ENCODE results near the gene VAV3. TPM values are rescaled to one million over a fixed set of nuclear protein-coding genes. Genes with fewer than 3 reads are reported as not detected.

VAV3 gene
- total RNA-seq, 2 donors from 2014 or later, result 73.0 to 135 TPM

GRCh38 chr1:107830075-107830474 lies 134.9 kb downstream of the VAV3 start:
- Histone ChIP-seq H3K4me3 (no peak overlapping the region), H3K27ac (no peak overlapping the region)

GRCh38 chr1:107829036-107829770 lies 135.8 kb downstream of the VAV3 start:
- Histone ChIP-seq H3K4me1 (no peaks in the 10 kb centered on the region), H3K27me3 (no peaks in the 10 kb centered on the region), H3K9me3 (no peaks in the 10 kb centered on the region), H3K36me3 (no peaks in the 10 kb centered on the region), H3K9ac (ENCODE audit: low read depth in 2 of 2, low read length in 2 of 2) (no peak overlapping the region), H3K27ac (no peak overlapping the region), H3K4me3 (no peak overlapping the region)
- TF ChIP-seq CTCF (IDR thresholded peaks at IDR 0.05), result no peak
- intact Hi-C loops (cut with DNase I), result no loop called here
- no peak for DNase-seq

More at GRCh38 chr1:107830075-107830474, 134.9 kb downstream of the VAV3 start:
- TF ChIP-seq CTCF (IDR thresholded peaks at IDR 0.05), result no peak
- intact Hi-C loops (cut with DNase I), result no loop called here
- Histone ChIP-seq H3K4me1 (no peaks in the 10 kb centered on the region), H3K9ac (ENCODE audit: low read depth in 2 of 2, low read length in 2 of 2) (no peak overlapping the region), H3K9me3 (no peaks in the 10 kb centered on the region), H3K27me3 (no peaks in the 10 kb centered on the region), H3K36me3 (no peaks in the 10 kb centered on the region)
- no peak for DNase-seq

- Histone ChIP-seq H3K27ac (no peak overlapping the region), H3K9me3 (no peaks in the 10 kb centered on the region), H3K36me3 (no peaks in the 10 kb centered on the region), H3K9ac (ENCODE audit: low read depth in 2 of 2, low read length in 2 of 2) (no peak overlapping the region), H3K27me3 (no peaks in the 10 kb centered on the region), H3K4me3 (no peak overlapping the region), H3K4me1 (no peaks in the 10 kb centered on the region)
- no peak for DNase-seq
- TF ChIP-seq CTCF (IDR thresholded peaks at IDR 0.05), result no peak
- intact Hi-C loops (cut with DNase I), result no loop called here
Observed at GRCh38 chr1:107824946-107825345, 140.0 kb downstream of the VAV3 start.

- Histone ChIP-seq H3K36me3 (no peaks in the 10 kb centered on the region), H3K4me1 (no peaks in the 10 kb centered on the region), H3K9ac (ENCODE audit: low read depth in 2 of 2, low read length in 2 of 2) (no peak overlapping the region), H3K9me3 (no peaks in the 10 kb centered on the region), H3K27me3 (no peaks in the 10 kb centered on the region), H3K4me3 (no peak overlapping the region), H3K27ac (no peak overlapping the region)
- intact Hi-C loops (cut with DNase I), result no loop called here
- TF ChIP-seq CTCF (IDR thresholded peaks at IDR 0.05), result no peak
- DNase-seq, result no peak
Observed at GRCh38 chr1:107821340-107821739, 143.6 kb downstream of the VAV3 start.

GRCh38 chr1:107820801-107821200 lies 144.2 kb downstream of the VAV3 start:
- Histone ChIP-seq H3K36me3 (no peaks in the 10 kb centered on the region), H3K27me3 (no peaks in the 10 kb centered on the region), H3K27ac (no peak overlapping the region), H3K9ac (ENCODE audit: low read depth in 2 of 2, low read length in 2 of 2) (no peak overlapping the region), H3K4me3 (no peak overlapping the region), H3K4me1 (no peaks in the 10 kb centered on the region), H3K9me3 (no peaks in the 10 kb centered on the region)
- DNase-seq, result no peak
- intact Hi-C loops (cut with DNase I), result no loop called here
- TF ChIP-seq CTCF (IDR thresholded peaks at IDR 0.05), result no peak

All from colonic mucosa (tissue), 4 donors.